ENCODE measurements around the gene MYO1D.
"Not testable (repeated sequence)": the region's sequence is repeated elsewhere in the genome, so short reads cannot be mapped to it uniquely, and the experiment has no call there.

Gene MYO1D

DNA sequence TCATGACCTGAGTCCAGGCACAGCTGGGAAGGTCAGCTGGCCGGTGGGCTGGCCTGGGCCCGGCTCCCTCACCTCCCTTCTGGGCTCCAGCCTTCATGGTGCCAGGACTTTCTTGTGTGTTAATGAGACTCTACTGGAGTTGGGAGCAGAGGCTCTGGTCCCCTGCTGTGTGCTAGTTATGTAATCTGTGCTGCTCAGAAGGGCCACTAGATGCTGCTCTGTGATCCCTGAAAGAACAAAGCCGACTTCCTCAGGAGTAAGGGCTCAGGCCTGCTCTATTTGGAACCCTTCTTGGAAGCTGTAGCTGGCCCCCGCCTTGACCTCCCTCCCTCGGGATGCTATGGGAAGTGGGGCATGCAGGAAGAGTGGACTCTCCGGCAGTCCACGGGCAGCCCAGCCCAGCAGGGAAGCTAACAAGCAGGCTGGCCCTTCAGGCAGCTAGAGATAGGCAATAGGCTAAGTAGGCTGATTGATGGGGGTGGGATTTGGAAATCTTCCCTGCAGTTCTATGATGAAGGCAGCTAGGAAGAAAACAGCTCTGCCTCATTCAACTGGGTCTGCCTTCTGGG lies 393.4 kb downstream of the MYO1D start:
- DNase-seq, result peak; percentile 59

- no peak for DNase-seq
These were observed 394.2 kb downstream of the MYO1D start for GRCh38 chr17:32482568-32483320.

DNA sequence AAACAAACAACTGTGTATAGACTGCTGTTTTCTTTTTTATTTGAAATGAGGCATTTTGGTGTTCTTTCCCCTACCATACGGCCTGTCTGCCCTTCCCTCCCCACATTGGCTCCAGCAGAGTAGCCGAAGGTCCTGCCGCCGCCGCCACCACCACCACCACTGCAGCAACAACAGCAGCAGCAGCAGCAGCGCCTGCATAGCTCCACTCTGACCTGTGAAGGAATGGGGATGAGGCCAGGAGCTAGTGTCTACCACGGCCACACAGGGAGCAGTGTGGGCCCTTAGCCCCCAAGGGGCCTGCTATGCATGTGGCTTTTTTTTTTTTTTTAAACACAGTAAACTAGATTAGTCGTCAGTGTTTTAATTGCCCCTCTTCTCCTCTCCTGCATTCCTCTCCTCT lies 395.7 kb downstream of the MYO1D start:
- no peak for DNase-seq

DNA sequence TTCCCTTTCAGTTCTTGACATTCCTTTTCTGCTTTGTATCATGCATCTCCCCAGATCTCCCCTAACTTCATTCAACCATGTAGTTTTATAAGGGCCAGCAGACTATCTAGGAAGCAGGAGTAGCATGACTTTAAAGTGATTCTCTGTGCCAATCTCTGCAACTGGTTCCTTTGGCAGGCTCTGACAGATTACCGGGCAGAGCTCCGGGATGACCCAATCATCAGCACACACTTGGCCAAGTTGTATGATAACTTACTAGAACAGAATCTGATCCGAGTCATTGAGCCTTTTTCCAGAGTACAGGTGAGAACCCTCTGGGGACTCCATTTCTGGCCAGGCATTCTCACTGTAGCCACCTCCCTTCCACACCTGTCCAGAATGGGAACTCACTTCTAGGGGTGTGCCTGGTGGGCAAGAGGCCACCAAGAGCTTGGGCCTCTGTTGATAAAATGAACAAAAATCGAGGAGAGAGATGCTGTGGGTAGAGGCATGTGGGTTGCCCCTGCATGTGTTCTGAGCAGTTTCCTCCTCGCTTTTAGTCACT lies 397.8 kb downstream of the MYO1D start:
- DNase-seq, result no peak

DNA sequence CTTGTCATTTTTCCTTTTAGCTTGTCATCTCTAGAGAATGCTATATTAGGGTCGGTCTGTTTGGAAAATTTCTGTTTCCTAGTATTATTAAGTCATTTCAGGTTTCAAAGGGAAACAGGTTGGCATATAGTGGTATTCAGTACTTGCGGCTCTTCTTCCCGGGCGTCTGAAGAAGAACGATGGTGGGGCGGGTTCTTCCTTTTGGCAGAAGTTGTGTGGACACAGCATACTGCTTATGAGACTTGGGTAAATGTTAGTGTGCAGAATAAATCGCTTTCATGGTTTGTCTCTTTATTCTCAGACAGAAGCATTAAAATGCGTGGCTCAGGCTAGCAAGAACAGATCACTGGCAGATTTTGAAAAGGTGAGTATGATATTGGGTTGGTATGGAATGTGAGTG lies 399.7 kb downstream of the MYO1D start:
- DNase-seq, result no peak

DNA sequence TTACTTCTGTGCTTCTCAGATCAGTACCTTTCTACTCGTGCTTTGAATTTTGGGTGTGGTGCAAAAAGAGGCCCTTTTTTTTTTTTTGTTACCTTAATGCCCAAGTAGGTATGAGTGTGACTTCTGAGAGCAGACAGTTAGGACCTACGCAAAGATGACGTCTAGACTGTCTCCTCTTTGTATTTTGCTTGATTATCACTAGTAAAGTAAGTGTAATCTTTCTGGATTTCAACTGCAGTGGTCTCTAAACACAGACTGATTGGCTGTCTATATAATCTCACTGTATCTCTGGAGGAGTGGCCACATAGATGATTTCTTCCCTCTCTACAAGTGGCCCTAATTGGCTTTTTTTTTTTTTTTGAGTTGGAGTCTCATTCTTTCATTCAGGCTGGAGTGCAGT lies 401.7 kb downstream of the MYO1D start:
- no peak for DNase-seq

GRCh38 chr17:32471652-32472051 lies 405.3 kb downstream of the MYO1D start:
- DNase-seq, result no peak

DNA sequence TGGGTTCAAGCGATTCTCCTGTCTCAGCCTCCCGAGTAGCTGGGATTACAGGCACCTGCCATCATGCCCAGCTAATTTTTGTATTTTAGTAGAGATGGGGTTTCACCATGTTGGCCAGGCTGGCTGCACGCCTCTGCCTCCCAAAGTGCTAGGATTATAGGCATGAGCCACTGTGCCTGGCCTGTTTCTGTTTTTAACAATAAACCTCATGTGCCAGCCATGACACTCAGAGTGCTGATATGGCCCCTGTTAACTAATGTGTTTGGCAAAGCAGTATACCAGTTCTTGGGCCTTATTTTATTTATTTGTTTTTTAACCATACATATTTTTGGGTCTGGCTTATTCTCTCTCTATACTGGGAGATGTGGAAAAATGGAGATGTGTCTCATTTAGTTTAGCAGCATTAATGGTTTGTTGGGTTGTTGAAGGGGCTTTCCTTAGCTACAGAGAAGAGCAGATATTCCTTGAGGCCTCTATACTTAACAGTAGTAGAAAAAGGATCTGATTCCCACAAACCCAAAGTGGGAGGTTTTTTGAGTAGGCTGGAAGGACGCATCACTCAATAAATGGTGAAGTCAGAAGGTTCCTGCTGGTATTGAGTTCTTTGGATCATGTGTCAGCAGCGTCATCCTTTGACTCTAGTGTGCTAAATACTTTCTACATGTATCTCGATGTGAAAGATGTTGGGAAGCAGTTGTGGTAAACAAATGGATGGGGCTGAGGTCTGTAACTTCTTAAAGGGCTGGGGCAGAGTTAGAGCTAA lies 406.3 kb downstream of the MYO1D start:
- DNase-seq, result no peak

- DNase-seq, result no peak
These were observed 409.0 kb downstream of the MYO1D start for GRCh38 chr17:32467949-32468348.

- no peak for DNase-seq
These were observed 412.6 kb downstream of the MYO1D start for GRCh38 chr17:32464374-32464773.

DNA sequence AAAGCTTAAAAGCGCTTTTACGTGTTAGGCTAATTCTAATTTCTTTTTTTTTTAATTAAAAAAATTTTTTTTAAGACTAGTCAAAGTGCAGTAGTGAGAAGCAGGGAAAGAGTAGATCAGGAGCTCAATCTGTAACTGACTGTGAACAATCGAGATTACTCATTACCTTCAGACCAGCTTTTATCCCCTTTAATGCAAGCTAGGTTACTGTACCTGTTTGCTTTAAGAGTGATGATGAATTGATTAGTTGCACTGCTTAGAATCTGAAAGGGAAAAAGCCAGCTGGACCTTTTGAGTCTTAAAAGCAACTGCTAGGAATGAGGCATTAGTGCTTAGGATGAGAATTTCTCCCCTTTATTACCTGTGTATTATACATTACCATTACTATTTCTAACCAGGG lies 413.6 kb downstream of the MYO1D start:
- DNase-seq, result no peak

GRCh38 chr17:32461853-32462617 lies 414.9 kb downstream of the MYO1D start:
- DNase-seq, result peak; percentile 8

GRCh38 chr17:32461498-32461852 lies 415.4 kb downstream of the MYO1D start:
- DNase-seq, result no peak

- no peak for DNase-seq
These were observed 416.9 kb downstream of the MYO1D start for GRCh38 chr17:32460054-32460453.

DNA sequence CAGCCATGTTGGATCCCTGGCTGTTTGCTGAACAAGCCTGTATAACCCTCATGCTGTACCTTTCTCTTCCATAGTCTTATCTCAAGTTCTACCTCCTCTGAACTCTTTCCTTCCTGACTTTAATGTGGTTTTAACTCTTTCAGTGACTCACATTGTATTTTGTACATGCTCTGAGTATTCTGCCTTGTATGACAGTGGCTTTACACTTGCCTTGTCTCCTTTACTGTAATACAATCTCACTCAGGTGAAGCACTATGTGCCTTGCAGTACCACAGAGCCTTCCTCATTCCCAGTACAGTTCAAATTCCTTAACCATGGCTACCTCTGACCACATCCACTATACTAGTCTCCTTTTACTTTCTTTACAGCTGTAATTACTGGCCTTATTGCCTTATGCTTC lies 418.6 kb downstream of the MYO1D start:
- DNase-seq, result no peak

DNA sequence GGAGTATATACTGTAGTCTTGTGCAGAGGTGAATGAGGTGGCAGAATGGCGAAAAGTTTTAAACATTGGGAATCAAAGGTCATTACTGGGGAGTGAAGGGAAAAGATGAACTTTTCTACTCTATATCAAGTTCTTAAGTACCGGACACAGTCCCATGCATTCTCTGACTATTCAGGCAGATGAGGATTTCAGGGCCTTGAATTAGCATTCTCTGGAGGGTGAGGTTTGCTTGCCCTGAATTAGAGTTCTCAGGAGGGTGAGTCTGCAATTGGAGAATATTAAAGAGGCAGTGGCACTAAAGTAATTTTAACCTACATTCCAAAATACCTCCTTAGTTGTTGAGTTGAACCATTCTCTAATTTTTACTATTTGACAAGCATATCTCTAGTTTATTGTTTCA lies 423.6 kb downstream of the MYO1D start:
- no peak for DNase-seq

DNA sequence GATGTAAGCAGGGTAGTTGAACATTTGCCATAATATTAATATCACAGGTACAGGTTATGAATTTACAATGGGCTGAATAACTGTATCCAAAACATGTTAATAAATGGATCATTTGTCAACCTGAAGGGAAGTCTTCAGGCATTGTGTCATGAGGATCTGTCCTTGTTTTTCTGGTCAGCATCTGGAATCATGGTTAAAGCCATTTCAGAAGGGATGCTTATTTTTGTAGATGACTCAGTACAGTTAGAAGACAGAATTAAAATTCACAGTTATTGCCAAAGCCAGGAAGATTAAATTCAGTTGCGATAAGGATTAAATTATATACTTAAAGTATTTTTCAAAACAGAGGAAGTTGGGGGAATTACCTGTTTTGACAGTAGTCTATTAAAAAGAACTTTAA lies 424.6 kb downstream of the MYO1D start:
- DNase-seq, result no peak

- DNase-seq, result no peak
These were observed 425.0 kb downstream of the MYO1D start for GRCh38 chr17:32451879-32452278.

GRCh38 chr17:32450379-32450778 lies 426.5 kb downstream of the MYO1D start:
- not testable (repeated sequence) for DNase-seq

- no peak for DNase-seq
These were observed 427.0 kb downstream of the MYO1D start for GRCh38 chr17:32449963-32450362.

- DNase-seq, result no peak
These were observed 430.0 kb downstream of the MYO1D start for GRCh38 chr17:32446949-32447348.

DNA sequence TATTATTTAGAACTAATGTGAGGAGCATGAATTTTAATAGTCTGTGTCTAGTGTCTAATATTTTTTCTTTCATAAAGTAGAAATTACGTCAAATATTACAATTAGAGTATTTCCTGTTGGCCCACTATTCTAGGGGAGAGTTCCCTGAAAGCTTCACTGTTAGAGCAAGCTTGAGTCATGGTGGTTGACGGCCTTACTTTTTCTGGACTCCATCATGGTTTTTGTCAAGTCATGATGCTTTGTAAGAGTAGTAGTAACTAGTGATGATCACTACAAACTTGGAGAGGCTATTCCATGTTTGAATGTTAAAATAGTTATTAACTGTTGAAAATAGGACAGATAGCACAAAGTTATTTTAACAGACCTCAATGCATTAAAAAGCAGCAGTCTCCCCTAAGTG lies 431.0 kb downstream of the MYO1D start:
- no peak for DNase-seq

- DNase-seq, result no peak
These were observed 431.4 kb downstream of the MYO1D start for GRCh38 chr17:32445497-32445896.
